Right lobe of liver (tissue), 6 donors: ENCODE data around the gene RAD9A. TPM values are rescaled to one million over a fixed set of nuclear protein-coding genes. Genes with fewer than 3 reads are reported as not detected.

Experiments used
- ATAC-seq, 4 donors: fragments of 200-7000 bp; cut with Tn5 transposase; one replicate each; pipeline ENCODE4 v1.9.1; 2020; ENCODE audit warnings: mild to moderate bottlenecking in 4 of 4, moderate library complexity in 4 of 4
- DNase-seq, 3 donors: peaks; one replicate each; pipeline ENCODE4 v3.0.0-alpha.2; 2020
- H3K27ac ChIP-seq, 3 donors: fragments of 200-600 bp; one replicate each; pipeline ENCODE4 v1.8.0; 2022
- H3K27me3 ChIP-seq, 2 donors: fragments of 200-600 bp; one replicate each; pipeline ENCODE4 v1.8.0; 2022
- H3K36me3 ChIP-seq, 4 donors: fragments of 200-600 bp; sonication (generic) in 1 of 4; one replicate each; pipeline versions ENCODE4 v1.5.1 to v1.8.0; 2017 to 2022; ENCODE audit warnings: control low read depth in 1 of 4
- H3K4me1 ChIP-seq, 4 donors: fragments of 200-600 bp; sonication (generic) in 1 of 4; one replicate each; pipeline versions ENCODE4 v1.5.1 to v1.8.0; 2017 to 2022; ENCODE audit warnings: control low read depth in 1 of 4
- H3K4me3 ChIP-seq, 3 donors: fragments of 200-600 bp; one replicate each; pipeline ENCODE4 v1.8.0; 2022
- H3K9me3 ChIP-seq, 4 donors: fragments of 200-600 bp; sonication (generic) in 1 of 4; one replicate each; pipeline versions ENCODE4 v1.5.1 to v1.8.0; 2017 to 2022; ENCODE audit warnings: control low read depth in 1 of 4
- CTCF ChIP-seq, 4 donors: fragments of 200-600 bp in 3 of 4; fragments of 450-650 bp in 1 of 4; IDR thresholded peaks; one replicate each; pipeline versions ENCODE4 v1.5.1 to v1.8.0; 2016 to 2022; ENCODE audit warnings: antibody characterized with exemption in 4 of 4, mild to moderate bottlenecking in 2 of 4
- POLR2A ChIP-seq: fragments of 450-650 bp; IDR thresholded peaks from one replicate; pipeline ENCODE4 v1.6.1; 2017; ENCODE audit warnings: antibody characterized with exemption, mild to moderate bottlenecking
- WGBS: methylation state at CpG from one replicate; pipeline ENCODE4 v1.1.6; 2018; ENCODE audit warnings: low coverage, low lambda C conversion rate; ENCODE audit not compliant: insufficient coverage; ENCODE audit errors: missing lambda C conversion rate; 5-methylcytosine and 5-hydroxymethylcytosine counted together
- intact Hi-C, 2 donors: fragments of 100-400 bp; cut with DNase I; formaldehyde crosslinking; loops; one replicate each; pipeline versions ENCODE4 v1.11.2 to v1.14.1; 2022
- total RNA-seq, 6 experiments: library from RNA; depleted of rRNA in 2 of 6; stranded (reverse); fragments of >200 nt in 2 of 6; fragmentation: NEBNext Ultra II Directional in 3 of 6; extraction: Animal tissue kit (Norgen Biotek cat#: 25700) in 3 of 6; gene quantifications; one replicate each; pipeline versions ENCODE4 v1.1.0 to v1.2.4, GENCODE V29; 2016 to 2023
- donor health status: DM: no; HTN: yes; CAD: no.
- donor health status: DM: no; HTN: no; CAD: no.
- donor health status: DM: no; HTN: no; CAD: no.
- donor health status: DM: no; HTN: yes; CAD: no.
- donor health status: DM: no; HTN: yes; CAD: no.

RAD9A gene
- total RNA-seq, 6 experiments from 2014 or later = 5.3 to 13.2 (median 6.2) TPM

DNA sequence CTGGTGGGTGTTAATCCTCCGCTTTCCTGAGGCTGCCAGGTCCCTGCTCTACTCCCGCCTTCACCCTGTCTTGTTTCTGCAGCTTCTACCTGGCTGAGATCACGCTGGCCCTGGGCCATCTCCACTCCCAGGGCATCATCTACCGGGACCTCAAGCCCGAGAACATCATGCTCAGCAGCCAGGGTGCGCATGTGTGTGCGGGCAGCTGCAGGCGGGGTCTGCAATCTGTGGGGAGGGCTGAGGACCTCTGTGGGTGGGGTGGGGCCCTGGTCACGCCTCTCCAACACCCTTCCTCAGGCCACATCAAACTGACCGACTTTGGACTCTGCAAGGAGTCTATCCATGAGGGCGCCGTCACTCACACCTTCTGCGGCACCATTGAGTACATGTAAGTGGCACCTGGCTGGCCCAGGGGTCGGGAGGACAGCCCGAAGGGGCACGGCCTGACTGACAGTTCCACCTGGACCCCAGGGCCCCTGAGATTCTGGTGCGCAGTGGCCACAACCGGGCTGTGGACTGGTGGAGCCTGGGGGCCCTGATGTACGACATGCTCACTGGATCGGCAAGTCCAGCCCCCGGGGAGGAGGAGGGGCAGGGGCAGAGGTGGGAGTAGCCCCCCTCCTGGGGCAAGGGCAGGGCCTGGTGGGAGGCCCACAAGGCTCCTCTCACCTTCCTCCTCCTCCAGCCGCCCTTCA lies 41.0 kb downstream of the RAD9A start:
- H3K36me3 ChIP-seq = peaks cover 0 to 48% (median 11%) of the 10 kb centered on the region in 4 donors

DNA sequence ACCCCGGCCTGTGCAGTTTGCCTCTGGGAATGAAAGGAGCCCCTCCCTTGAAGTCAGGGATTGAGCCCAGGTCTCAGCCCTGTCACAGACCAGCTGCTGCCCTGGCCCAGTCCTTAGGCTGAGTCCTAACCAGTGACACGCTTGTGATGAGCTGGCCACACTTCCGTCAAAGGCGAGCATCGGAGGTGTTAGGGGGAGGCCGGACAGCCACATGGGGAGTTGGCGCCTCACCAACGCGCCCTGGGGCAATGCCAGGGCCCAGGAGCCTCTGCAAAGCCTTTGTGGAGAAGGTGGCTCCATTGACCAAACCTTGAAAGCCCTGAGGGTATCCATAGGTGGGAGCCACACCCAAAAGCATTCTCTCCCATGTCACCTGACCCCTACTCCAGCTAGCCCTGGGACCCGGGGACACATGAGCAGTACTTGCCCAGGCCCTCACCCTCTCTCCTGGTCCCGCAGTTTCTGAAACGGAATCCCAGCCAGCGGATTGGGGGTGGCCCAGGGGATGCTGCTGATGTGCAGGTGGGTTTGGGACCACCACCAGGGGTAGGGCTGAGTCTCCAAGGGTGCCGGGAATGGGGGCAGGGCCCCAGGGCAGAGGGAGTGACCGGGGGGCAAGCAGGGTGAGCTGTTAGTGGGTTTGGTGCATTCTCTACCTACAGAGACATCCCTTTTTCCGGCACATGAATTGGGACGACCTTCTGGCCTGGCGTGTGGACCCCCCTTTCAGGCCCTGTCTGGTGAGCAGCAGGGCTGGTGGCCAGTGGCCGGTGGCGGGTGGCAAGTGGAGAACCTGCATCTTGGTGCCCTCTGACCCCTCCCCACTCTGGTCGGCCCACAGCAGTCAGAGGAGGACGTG lies 42.0 kb downstream of the RAD9A start:
- no peaks in the 10 kb centered on the region for H3K27me3 ChIP-seq
- no peak for DNase-seq
- H3K36me3 ChIP-seq = peaks cover 0 to 52% (median 11%) of the 10 kb centered on the region in 4 donors
- intact Hi-C loops = no loop called here
- ATAC-seq = no peak
- H3K4me3 ChIP-seq = no peak overlapping the region
- WGBS = 79% methylated on average over 6 of the region's 22 CpGs
- H3K27ac ChIP-seq = no peak overlapping the region
- TF ChIP-seq CTCF (IDR thresholded peaks at IDR 0.05) (no peak), POLR2A (no peak)
- H3K4me1 ChIP-seq = peaks cover 0 to 11% (median 2%) of the 10 kb centered on the region in 4 donors
- no peaks in the 10 kb centered on the region for H3K9me3 ChIP-seq

More for the DNA sequence above, 41.0 kb downstream of the RAD9A start:
- no peak overlapping the region for H3K27ac ChIP-seq
- no peak overlapping the region for H3K4me3 ChIP-seq
- H3K9me3 ChIP-seq = no peaks in the 10 kb centered on the region
- TF ChIP-seq CTCF (IDR thresholded peaks at IDR 0.05) (no peak), POLR2A (no peak)
- DNase-seq = no peak
- 100% methylated on average over 3 of the region's 22 CpGs for whole genome bisulfite sequencing
- intact Hi-C loops = no loop called here
- ATAC-seq = no peak
- H3K4me1 ChIP-seq = peaks cover 0 to 11% (median 2%) of the 10 kb centered on the region in 4 donors
- H3K27me3 ChIP-seq = no peaks in the 10 kb centered on the region

DNA sequence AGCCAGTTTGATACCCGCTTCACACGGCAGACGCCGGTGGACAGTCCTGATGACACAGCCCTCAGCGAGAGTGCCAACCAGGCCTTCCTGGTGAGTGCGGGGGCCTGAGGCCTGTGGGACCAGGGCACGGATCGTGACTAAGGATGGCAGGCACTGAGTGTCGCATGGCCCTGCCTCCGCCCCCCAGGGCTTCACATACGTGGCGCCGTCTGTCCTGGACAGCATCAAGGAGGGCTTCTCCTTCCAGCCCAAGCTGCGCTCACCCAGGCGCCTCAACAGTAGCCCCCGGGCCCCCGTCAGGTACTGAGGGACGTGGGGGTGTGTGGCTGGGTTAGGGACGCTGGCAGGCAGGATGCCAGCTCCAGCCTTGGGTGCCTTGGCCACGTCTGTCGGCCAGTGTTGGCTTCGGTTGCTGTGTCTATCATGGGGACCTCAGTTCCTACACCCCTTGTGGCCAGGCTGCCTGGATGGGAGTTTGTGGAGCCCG lies 42.7 kb downstream of the RAD9A start:
- no CpG with 5 or more reads among the region's 23 CpGs for WGBS
- H3K4me3 ChIP-seq = no peak overlapping the region
- ATAC-seq (no peak), DNase-seq (no peak)
- intact Hi-C loops = no loop called here
- H3K27me3 ChIP-seq = no peaks in the 10 kb centered on the region
- peaks cover 0 to 52% (median 11%) of the 10 kb centered on the region in 4 donors for H3K36me3 ChIP-seq
- TF ChIP-seq CTCF (IDR thresholded peaks at IDR 0.05) = no peak
- no peak for TF ChIP-seq POLR2A
- H3K9me3 ChIP-seq = no peaks in the 10 kb centered on the region
- H3K27ac ChIP-seq = no peak overlapping the region
- H3K4me1 ChIP-seq = peaks cover 0 to 6% (median under 1%) of the 10 kb centered on the region in 4 donors

- Histone ChIP-seq H3K4me1 (no peaks in the 10 kb centered on the region), H3K27ac (no peak overlapping the region), H3K27me3 (no peaks in the 10 kb centered on the region), H3K9me3 (no peaks in the 10 kb centered on the region), H3K36me3 (peaks cover 0 to 52% (median 11%) of the 10 kb centered on the region in 4 donors), H3K4me3 (no peak overlapping the region)
- ATAC-seq = no peak
- TF ChIP-seq POLR2A = no peak
- 69% methylated on average over 2 of the region's 26 CpGs for WGBS
- intact Hi-C loops = no loop called here
- no peak for DNase-seq
Observed at GRCh38 chr11:67435031-67435726, 43.4 kb downstream of the RAD9A start.
